ENCODE data around the gene CXorf65.

DNA sequence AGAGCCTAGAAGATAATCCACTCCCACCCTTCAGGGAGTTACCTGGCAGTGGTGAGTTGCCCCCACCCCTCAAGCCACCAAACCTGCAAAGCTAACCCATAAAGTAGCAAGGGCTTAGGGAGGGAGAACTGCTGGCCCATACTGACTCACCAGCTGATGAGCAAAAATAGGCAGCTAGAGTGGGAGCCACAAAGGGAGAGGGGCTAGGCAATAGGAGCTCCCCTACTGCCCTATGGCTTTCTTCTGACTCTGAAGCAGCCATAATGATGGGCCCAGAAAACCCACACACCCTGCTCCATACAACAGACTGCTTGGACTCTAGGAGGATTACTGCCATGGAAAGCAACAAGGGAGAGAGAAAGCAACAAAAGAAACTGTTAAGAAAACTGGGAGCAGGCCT lies 46.4 kb downstream of the CXorf65 start:
- TF ChIP-seq, protein P1, sequence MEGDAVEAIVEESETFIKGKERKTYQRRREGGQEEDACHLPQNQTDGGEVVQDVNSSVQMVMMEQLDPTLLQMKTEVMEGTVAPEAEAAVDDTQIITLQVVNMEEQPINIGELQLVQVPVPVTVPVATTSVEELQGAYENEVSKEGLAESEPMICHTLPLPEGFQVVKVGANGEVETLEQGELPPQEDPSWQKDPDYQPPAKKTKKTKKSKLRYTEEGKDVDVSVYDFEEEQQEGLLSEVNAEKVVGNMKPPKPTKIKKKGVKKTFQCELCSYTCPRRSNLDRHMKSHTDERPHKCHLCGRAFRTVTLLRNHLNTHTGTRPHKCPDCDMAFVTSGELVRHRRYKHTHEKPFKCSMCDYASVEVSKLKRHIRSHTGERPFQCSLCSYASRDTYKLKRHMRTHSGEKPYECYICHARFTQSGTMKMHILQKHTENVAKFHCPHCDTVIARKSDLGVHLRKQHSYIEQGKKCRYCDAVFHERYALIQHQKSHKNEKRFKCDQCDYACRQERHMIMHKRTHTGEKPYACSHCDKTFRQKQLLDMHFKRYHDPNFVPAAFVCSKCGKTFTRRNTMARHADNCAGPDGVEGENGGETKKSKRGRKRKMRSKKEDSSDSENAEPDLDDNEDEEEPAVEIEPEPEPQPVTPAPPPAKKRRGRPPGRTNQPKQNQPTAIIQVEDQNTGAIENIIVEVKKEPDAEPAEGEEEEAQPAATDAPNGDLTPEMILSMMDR (IDR thresholded peaks at IDR 0.05): no peak
- no peak for TF ChIP-seq POLR2A (IDR thresholded peaks at IDR 0.05)
